ENCODE results near the gene SMIM13. TPM values are rescaled to one million over a fixed set of nuclear protein-coding genes. Genes with fewer than 3 reads are reported as not detected.

SMIM13 gene
- polyA plus RNA-seq (2011; rRNA removed) (11.3 and 12.7 TPM in 2 replicates), polyA plus RNA-seq (2017; fragmentation: RNase III; extraction: RNeasy Plus Mini Kit Qiagen cat#74134 plus additional on column Dnase treatment) (12.5 to 12.8 TPM (median 12.7 TPM) in 3 replicates), polyA minus RNA-seq (2011; rRNA and poly(A)+ RNA removed) (5.0 and 5.3 TPM in 2 replicates)
- polyA plus RNA-seq (2012; cell fraction: cytosol; rRNA removed) = 3.8 and 4.4 TPM in 2 replicates
- polyA plus RNA-seq (2012; cell fraction: nucleus; rRNA removed) = 2.0 and 3.0 TPM in 2 replicates

DNA sequence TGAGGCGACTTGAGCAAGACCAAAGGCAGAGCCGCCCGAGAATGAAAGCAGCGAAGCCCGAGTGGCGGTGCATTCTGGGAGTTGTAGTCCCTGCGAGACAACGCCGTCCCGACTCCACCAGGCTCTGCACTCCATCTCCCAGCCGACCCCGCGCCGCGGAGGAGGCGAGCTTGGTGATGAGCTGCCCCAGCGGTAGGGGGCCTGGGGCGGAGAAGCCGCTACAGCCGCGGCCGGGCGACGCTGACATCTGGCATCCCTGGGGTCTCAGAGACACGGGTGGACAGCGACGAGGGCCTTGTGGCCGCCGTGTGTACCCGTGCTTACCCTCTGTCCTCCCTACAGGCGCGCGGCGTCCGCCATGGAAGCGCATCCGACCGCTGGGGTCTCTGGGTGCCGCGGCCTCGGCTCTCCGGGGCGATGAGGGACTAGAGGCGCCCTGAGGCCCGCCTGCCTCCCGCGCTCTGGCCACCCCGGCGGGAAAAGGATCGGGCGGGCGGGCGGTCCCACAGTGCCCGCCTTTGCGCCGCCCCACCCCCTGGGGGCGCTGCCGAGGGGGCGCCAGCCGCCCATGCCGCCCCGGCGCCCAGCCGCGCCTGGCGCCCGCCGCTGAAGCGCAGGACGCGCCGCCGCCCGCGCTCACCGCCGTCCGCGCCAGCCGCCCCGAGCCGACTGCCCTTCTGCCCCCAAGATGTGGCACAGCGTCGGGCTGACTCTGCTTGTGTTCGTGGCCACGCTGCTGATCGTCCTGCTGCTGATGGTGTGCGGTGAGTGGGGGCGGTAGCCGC is at the start of gene SMIM13:
Gene SMIM13 (plus strand): TSS at position 209 of the 785 bp plus-strand sequence. CDS start 480 bp downstream, at position 689.
- FAIRE-seq (no peak), ATAC-seq (peak; percentile 96 to 97), DNase-seq (ENCODE audit: low read depth in 1 of 2, low spot score in 1 of 2) (peak; percentile 92 to 97)
- 0% methylated on average over 6 of the region's 90 CpGs for WGBS (ENCODE audit: missing lambda C conversion rate)
- Histone ChIP-seq H3K4me2 (peak within 1 kb of the TSS; percentile 83), H3K4me3 (peak within 1 kb of the TSS; percentile 84), H3K9me3 (no peaks in the 10 kb centered on the region), H3K27ac (peak within 1 kb of the TSS; percentile 96 to 98), H3K4me1 (peaks cover 21% of the 10 kb centered on the region; the same call in 2 of the 3 replicates)
- POLR2A ChIA-PET = interaction anchor here (1.1 to 1.3 kb wide), 3 partner anchors 113 to 482 kb away, joined by 3 to 4 read pairs (median 3); no protein-coding TSS in a partner anchor
- TF ChIP-seq, protein P1, sequence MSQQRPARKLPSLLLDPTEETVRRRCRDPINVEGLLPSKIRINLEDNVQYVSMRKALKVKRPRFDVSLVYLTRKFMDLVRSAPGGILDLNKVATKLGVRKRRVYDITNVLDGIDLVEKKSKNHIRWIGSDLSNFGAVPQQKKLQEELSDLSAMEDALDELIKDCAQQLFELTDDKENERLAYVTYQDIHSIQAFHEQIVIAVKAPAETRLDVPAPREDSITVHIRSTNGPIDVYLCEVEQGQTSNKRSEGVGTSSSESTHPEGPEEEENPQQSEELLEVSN (IDR thresholded peaks at IDR 0.05; ENCODE audit: borderline replicate concordance, low read depth) = peak; percentile 86
- TF ChIP-seq FOSB (CRISPR knock-in tag; IDR thresholded peaks at IDR 0.05) = no peak
- TF ChIP-seq RARB (CRISPR knock-in tag; IDR thresholded peaks at IDR 0.05) = no peak
- no peak for TF ChIP-seq HOXB5 (CRISPR knock-in tag; IDR thresholded peaks at IDR 0.05)
- TF ChIP-seq RFX5 (IDR thresholded peaks at IDR 0.05) = no peak
- no peak for TF ChIP-seq CHD2 (IDR thresholded peaks at IDR 0.05; ENCODE audit: low read length, partially characterized antibody)
- no peak; the same call in 1 of the 2 replicates for TF ChIP-seq MYC (IDR thresholded peaks at IDR 0.05; ENCODE audit: borderline replicate concordance, low read length)
- TF ChIP-seq PHF8 (IDR thresholded peaks at IDR 0.05; ENCODE audit: borderline replicate concordance, low read depth) = 0 out of 2 replicates have a peak, but pooled peaks have one; percentile 3
- peak in 1 of 2 experiments; percentile 57; a peak in 1 of 4 replicates for TF ChIP-seq CEBPB (IDR thresholded peaks at IDR 0.05)
- TF ChIP-seq, protein P2, sequence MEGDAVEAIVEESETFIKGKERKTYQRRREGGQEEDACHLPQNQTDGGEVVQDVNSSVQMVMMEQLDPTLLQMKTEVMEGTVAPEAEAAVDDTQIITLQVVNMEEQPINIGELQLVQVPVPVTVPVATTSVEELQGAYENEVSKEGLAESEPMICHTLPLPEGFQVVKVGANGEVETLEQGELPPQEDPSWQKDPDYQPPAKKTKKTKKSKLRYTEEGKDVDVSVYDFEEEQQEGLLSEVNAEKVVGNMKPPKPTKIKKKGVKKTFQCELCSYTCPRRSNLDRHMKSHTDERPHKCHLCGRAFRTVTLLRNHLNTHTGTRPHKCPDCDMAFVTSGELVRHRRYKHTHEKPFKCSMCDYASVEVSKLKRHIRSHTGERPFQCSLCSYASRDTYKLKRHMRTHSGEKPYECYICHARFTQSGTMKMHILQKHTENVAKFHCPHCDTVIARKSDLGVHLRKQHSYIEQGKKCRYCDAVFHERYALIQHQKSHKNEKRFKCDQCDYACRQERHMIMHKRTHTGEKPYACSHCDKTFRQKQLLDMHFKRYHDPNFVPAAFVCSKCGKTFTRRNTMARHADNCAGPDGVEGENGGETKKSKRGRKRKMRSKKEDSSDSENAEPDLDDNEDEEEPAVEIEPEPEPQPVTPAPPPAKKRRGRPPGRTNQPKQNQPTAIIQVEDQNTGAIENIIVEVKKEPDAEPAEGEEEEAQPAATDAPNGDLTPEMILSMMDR (IDR thresholded peaks at IDR 0.05) = peak; percentile 63
- TF ChIP-seq, protein P3, sequence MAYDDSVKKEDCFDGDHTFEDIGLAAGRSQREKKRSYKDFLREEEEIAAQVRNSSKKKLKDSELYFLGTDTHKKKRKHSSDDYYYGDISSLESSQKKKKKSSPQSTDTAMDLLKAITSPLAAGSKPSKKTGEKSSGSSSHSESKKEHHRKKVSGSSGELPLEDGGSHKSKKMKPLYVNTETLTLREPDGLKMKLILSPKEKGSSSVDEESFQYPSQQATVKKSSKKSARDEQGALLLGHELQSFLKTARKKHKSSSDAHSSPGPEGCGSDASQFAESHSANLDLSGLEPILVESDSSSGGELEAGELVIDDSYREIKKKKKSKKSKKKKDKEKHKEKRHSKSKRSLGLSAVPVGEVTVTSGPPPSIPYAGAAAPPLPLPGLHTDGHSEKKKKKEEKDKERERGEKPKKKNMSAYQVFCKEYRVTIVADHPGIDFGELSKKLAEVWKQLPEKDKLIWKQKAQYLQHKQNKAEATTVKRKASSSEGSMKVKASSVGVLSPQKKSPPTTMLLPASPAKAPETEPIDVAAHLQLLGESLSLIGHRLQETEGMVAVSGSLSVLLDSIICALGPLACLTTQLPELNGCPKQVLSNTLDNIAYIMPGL (CRISPR knock-in tag; IDR thresholded peaks at IDR 0.05; ENCODE audit: borderline replicate concordance) = no peak
- TF ChIP-seq, protein P4, sequence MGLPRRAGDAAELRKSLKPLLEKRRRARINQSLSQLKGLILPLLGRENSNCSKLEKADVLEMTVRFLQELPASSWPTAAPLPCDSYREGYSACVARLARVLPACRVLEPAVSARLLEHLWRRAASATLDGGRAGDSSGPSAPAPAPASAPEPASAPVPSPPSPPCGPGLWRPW (IDR thresholded peaks at IDR 0.05) = no peak
- TF ChIP-seq, protein P5, sequence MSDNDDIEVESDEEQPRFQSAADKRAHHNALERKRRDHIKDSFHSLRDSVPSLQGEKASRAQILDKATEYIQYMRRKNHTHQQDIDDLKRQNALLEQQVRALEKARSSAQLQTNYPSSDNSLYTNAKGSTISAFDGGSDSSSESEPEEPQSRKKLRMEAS (IDR thresholded peaks at IDR 0.05) = peak; percentile 65
- TF ChIP-seq HOXB13 (CRISPR knock-in tag; IDR thresholded peaks at IDR 0.05; ENCODE audit: low read depth) = 0 out of 2 replicates have a peak, but pooled peaks have one; percentile 30
- peak; percentile 51 for TF ChIP-seq POLR2A (IDR thresholded peaks at IDR 0.05; ENCODE audit: low read length)
- TF ChIP-seq JUN (IDR thresholded peaks at IDR 0.05) = peak in 1 of 2 experiments; percentile 75; a peak in 2 of 5 replicates
- no peak for TF ChIP-seq EHMT2 (IDR thresholded peaks at IDR 0.05; ENCODE audit: low read depth)
- TF ChIP-seq SMC3 (IDR thresholded peaks at IDR 0.05) = peak; percentile 36
- CTCF ChIA-PET = interaction anchor here (0.6 to 3.4 kb wide), 9 partner anchors 10 to 657 kb away, joined by 3 to 13 read pairs (median 3); no protein-coding TSS in a partner anchor

Measured in A549 (cell line).